Endothelial cell (in vitro differentiated cells): ENCODE results near the gene AKAP8. TPM values are rescaled to one million over a fixed set of nuclear protein-coding genes. Genes with fewer than 3 reads are reported as not detected.

Experiments used
- DNase-seq: peaks from one replicate; pipeline ENCODE4 v3.0.0; 2021; ENCODE audit warnings: low spot score
- H3K27ac Mint-ChIP-seq: one replicate; pipeline ENCODE4 v1.8.0; 2021; ENCODE audit warnings: mixed read lengths, inconsistent platforms; ENCODE audit not compliant: unreplicated experiment
- H3K27me3 Mint-ChIP-seq: one replicate; pipeline ENCODE4 v1.8.0; 2021; ENCODE audit warnings: mild to moderate bottlenecking, moderate library complexity, mixed read lengths, inconsistent platforms; ENCODE audit not compliant: unreplicated experiment
- H3K36me3 Mint-ChIP-seq: one replicate; pipeline ENCODE4 v1.8.0; 2021; ENCODE audit warnings: mild to moderate bottlenecking, low read depth, mixed read lengths, inconsistent platforms; ENCODE audit not compliant: unreplicated experiment
- H3K4me1 Mint-ChIP-seq: one replicate; pipeline ENCODE4 v1.8.0; 2021; ENCODE audit warnings: mild to moderate bottlenecking, mixed read lengths, inconsistent platforms; ENCODE audit not compliant: unreplicated experiment
- H3K4me3 Mint-ChIP-seq: one replicate; pipeline ENCODE4 v1.8.0; 2021; ENCODE audit warnings: mild to moderate bottlenecking, mixed read lengths, inconsistent platforms; ENCODE audit not compliant: unreplicated experiment
- H3K9me3 Mint-ChIP-seq: one replicate; pipeline ENCODE4 v1.8.0; 2021; ENCODE audit warnings: mixed read lengths, inconsistent platforms; ENCODE audit not compliant: unreplicated experiment
- total RNA-seq: library from RNA; stranded (reverse); fragmentation: NEBNext Ultra II Directional; extraction: Animal tissue kit (Norgen Biotek cat#: 25700); gene quantifications from one replicate; pipeline ENCODE4 v1.2.1, GENCODE V29; 2021; ENCODE audit not compliant: unreplicated experiment
- TF ChIP-seq, protein P1 (sequence below): fragments of 200-600 bp; sonication (generic); IDR thresholded peaks from one replicate; pipeline ENCODE4 v1.5.0; 2021; ENCODE audit warnings: antibody characterized with exemption; ENCODE audit not compliant: unreplicated experiment

AKAP8 gene
- total RNA-seq, 1 donor from 2014 or later = 36.5 TPM

GRCh38 chr19:15381864-15382263, 2.3 kb upstream of the AKAP8 start:
- peak overlapping the region; percentile 68 for H3K4me3 Mint-ChIP-seq
- H3K27me3 Mint-ChIP-seq = peaks cover 16% of the 10 kb centered on the region
- H3K4me1 Mint-ChIP-seq = peaks cover 26% of the 10 kb centered on the region
- TF ChIP-seq, protein P1, sequence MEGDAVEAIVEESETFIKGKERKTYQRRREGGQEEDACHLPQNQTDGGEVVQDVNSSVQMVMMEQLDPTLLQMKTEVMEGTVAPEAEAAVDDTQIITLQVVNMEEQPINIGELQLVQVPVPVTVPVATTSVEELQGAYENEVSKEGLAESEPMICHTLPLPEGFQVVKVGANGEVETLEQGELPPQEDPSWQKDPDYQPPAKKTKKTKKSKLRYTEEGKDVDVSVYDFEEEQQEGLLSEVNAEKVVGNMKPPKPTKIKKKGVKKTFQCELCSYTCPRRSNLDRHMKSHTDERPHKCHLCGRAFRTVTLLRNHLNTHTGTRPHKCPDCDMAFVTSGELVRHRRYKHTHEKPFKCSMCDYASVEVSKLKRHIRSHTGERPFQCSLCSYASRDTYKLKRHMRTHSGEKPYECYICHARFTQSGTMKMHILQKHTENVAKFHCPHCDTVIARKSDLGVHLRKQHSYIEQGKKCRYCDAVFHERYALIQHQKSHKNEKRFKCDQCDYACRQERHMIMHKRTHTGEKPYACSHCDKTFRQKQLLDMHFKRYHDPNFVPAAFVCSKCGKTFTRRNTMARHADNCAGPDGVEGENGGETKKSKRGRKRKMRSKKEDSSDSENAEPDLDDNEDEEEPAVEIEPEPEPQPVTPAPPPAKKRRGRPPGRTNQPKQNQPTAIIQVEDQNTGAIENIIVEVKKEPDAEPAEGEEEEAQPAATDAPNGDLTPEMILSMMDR = no peak
- no peaks in the 10 kb centered on the region for H3K9me3 Mint-ChIP-seq
- H3K36me3 Mint-ChIP-seq = peaks cover 29% of the 10 kb centered on the region
- DNase-seq = no peak
- peak overlapping the region; percentile 49 for H3K27ac Mint-ChIP-seq

DNA sequence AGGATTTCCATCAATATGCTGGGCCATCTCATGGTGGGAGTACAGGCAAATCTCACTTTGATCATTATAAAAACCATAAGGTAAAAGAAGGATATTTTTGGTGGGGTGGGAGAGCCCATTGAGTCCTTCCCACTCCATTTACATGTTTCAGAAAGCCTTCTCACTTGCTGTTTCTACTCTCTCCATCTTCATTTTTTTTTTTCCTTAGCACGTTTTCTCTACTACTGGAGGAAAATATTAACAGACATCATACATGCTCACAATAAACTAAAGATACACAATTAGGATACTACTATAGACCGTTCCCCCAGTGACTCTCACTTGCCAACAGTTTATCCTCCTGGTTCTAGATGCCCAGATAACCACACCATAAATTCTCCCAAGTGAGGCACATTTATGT, 1.8 kb upstream of the AKAP8 start:
- TF ChIP-seq, protein P1 = no peak
- Mint-ChIP-seq H3K9me3 (no peaks in the 10 kb centered on the region), H3K4me1 (peaks cover 29% of the 10 kb centered on the region), H3K27ac (peak overlapping the region; percentile 49), H3K27me3 (peaks cover 16% of the 10 kb centered on the region), H3K36me3 (peaks cover 26% of the 10 kb centered on the region), H3K4me3 (peak overlapping the region; percentile 68)
- DNase-seq = no peak

- H3K27ac Mint-ChIP-seq = peak overlapping the region; percentile 71
- DNase-seq = peak; percentile 66
- H3K4me3 Mint-ChIP-seq = peak overlapping the region; percentile 85
- H3K9me3 Mint-ChIP-seq = no peaks in the 10 kb centered on the region
- TF ChIP-seq, protein P1 = no peak
- H3K36me3 Mint-ChIP-seq = peaks cover 24% of the 10 kb centered on the region
- peaks cover 16% of the 10 kb centered on the region for H3K27me3 Mint-ChIP-seq
- peaks cover 29% of the 10 kb centered on the region for H3K4me1 Mint-ChIP-seq
Measured at GRCh38 chr19:15379999-15380647, 536 bp upstream of the AKAP8 start.

DNA sequence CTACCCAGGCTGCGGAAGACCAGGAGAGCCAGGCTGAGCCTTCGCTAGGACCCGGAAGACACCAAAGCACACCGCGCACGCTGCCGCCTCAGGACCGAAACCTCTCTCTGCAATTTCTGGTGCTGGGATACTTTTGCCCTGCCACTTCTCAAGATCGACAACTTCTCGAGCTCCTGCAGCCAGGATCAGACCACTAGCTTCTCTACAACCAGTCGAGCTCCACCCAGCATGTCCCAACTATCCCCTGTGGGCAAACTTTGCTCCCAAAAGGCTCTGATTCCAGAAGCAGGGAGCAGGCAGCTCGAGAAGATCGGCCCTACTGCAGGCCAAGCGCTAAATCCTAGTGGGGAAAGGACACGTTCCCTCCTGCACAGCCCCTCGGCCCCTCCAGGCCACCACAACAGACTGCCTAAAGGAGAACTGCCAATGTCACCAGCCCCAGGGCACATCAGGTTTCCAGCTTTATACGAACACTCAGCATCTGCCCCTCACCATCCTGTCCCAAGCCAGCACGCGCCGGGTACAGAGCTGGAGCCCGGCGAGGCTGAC, 979 bp downstream of the AKAP8 start:
- peaks cover 29% of the 10 kb centered on the region for H3K4me1 Mint-ChIP-seq
- H3K9me3 Mint-ChIP-seq = no peaks in the 10 kb centered on the region
- DNase-seq = peak; percentile 37
- TF ChIP-seq, protein P1 = no peak
- peak overlapping the region; percentile 62 for H3K27ac Mint-ChIP-seq
- peak overlapping the region; percentile 97 for H3K4me3 Mint-ChIP-seq
- peaks cover 24% of the 10 kb centered on the region for H3K36me3 Mint-ChIP-seq
- peaks cover 15% of the 10 kb centered on the region for H3K27me3 Mint-ChIP-seq

- H3K9me3 Mint-ChIP-seq = no peaks in the 10 kb centered on the region
- peaks cover 13% of the 10 kb centered on the region for H3K27me3 Mint-ChIP-seq
- TF ChIP-seq, protein P1 = no peak
- H3K4me1 Mint-ChIP-seq = peaks cover 21% of the 10 kb centered on the region
- no peak overlapping the region for H3K4me3 Mint-ChIP-seq
- H3K36me3 Mint-ChIP-seq = peaks cover 28% of the 10 kb centered on the region
- no peak for DNase-seq
- no peak overlapping the region for H3K27ac Mint-ChIP-seq
Measured at GRCh38 chr19:15374796-15375440, 4.7 kb downstream of the AKAP8 start.
